GM12872 (cell line): ENCODE data around the gene ADAMTS8.

ENCODE experiments used
- CTCF ChIP-seq: IDR thresholded peaks from 3 replicates; pipeline ENCODE4 v1.5.1; 2011; ENCODE audit warnings: low read depth, mild to moderate bottlenecking, low read length, moderate library complexity; ENCODE audit not compliant: insufficient read depth

Gene ADAMTS8

GRCh38 chr11:130426837-130427341 is 1.5 kb downstream of the ADAMTS8 start:
- TF ChIP-seq CTCF = no peak

- TF ChIP-seq CTCF = no peak
Observed at GRCh38 chr11:130426223-130426836, 2.1 kb downstream of the ADAMTS8 start.

GRCh38 chr11:130425156-130425555 is 3.3 kb downstream of the ADAMTS8 start:
- no peak for TF ChIP-seq CTCF

GRCh38 chr11:130424613-130425140 is 3.7 kb downstream of the ADAMTS8 start:
- TF ChIP-seq CTCF = no peak

GRCh38 chr11:130423541-130424142 is 4.8 kb downstream of the ADAMTS8 start:
- no peak for TF ChIP-seq CTCF

- TF ChIP-seq CTCF = no peak
Observed at GRCh38 chr11:130422251-130422995, 6.0 kb downstream of the ADAMTS8 start.

GRCh38 chr11:130421697-130422096 is 6.7 kb downstream of the ADAMTS8 start:
- no peak for TF ChIP-seq CTCF
